ENCODE measurements around the gene NFIA. TPM values are rescaled to one million over a fixed set of nuclear protein-coding genes. Genes with fewer than 3 reads are reported as not detected.
A peak's percentile ranks its signal among the peaks of the same experiment; 100 is the strongest.
"Not testable (repeated sequence)": the region's sequence is repeated elsewhere in the genome, so short reads cannot be mapped to it uniquely, and the experiment has no call there.

NFIA gene
- total RNA-seq, 1 donor = 19.7 TPM

- DNase-seq (ENCODE audit: low read depth in 2 of 3, low spot score in 2 of 3) = peak in 2 of 3 donors; percentile 46 to 58
These were observed 25.6 kb upstream of the NFIA start for GRCh38 chr1:61056573-61057439.

GRCh38 chr1:61058483-61059245 is 23.7 kb upstream of the NFIA start:
- DNase-seq (ENCODE audit: low read depth in 2 of 3, low spot score in 2 of 3) = no peak

GRCh38 chr1:61061601-61062000 is 20.8 kb upstream of the NFIA start:
- DNase-seq (ENCODE audit: low read depth in 2 of 3, low spot score in 2 of 3) = not testable (repeated sequence)

- no peak for DNase-seq (ENCODE audit: low read depth in 2 of 3, low spot score in 2 of 3)
These were observed 17.7 kb upstream of the NFIA start for GRCh38 chr1:61064673-61065072.

- no peak for DNase-seq (ENCODE audit: low read depth in 2 of 3, low spot score in 2 of 3)
These were observed 14.8 kb upstream of the NFIA start for GRCh38 chr1:61067446-61068019.

GRCh38 chr1:61070054-61070453 is 12.3 kb upstream of the NFIA start:
- no peak for DNase-seq (ENCODE audit: low read depth in 2 of 3, low spot score in 2 of 3)

- DNase-seq (ENCODE audit: low read depth in 2 of 3, low spot score in 2 of 3) = no peak
These were observed 10.9 kb upstream of the NFIA start for GRCh38 chr1:61071205-61072130.

- DNase-seq (ENCODE audit: low read depth in 2 of 3, low spot score in 2 of 3) = no peak
These were observed 8.5 kb upstream of the NFIA start for GRCh38 chr1:61073871-61074270.

- not testable (repeated sequence) for DNase-seq (ENCODE audit: low read depth in 2 of 3, low spot score in 2 of 3)
These were observed 6.5 kb upstream of the NFIA start for GRCh38 chr1:61075833-61076232.

- DNase-seq (ENCODE audit: low read depth in 2 of 3, low spot score in 2 of 3) = peak; percentile 69 to 97 (median 92)
These were observed 5.4 kb upstream of the NFIA start for GRCh38 chr1:61076728-61077675.

- DNase-seq (ENCODE audit: low read depth in 2 of 3, low spot score in 2 of 3) = peak; percentile 79 to 100 (median 98)
These were observed 4.5 kb upstream of the NFIA start for GRCh38 chr1:61077676-61078541.

GRCh38 chr1:61078618-61079295 is 3.6 kb upstream of the NFIA start:
- no peak for DNase-seq (ENCODE audit: low read depth in 2 of 3, low spot score in 2 of 3)

- no peak for DNase-seq (ENCODE audit: low read depth in 2 of 3, low spot score in 2 of 3)
These were observed 3.0 kb upstream of the NFIA start for GRCh38 chr1:61079296-61079897.

GRCh38 chr1:61079898-61080336 is 2.4 kb upstream of the NFIA start:
- DNase-seq (ENCODE audit: low read depth in 2 of 3, low spot score in 2 of 3) = peak in 2 of 3 donors; percentile 39 to 48

- no peak for DNase-seq (ENCODE audit: low read depth in 2 of 3, low spot score in 2 of 3)
These were observed 1.8 kb upstream of the NFIA start for GRCh38 chr1:61080413-61081143.

GRCh38 chr1:61081144-61081685 is 1.1 kb upstream of the NFIA start:
- DNase-seq (ENCODE audit: low read depth in 2 of 3, low spot score in 2 of 3) = no peak
